HG03103 (cell line): ENCODE measurements around the gene CDH19.
"Not testable (repeated sequence)": the region's sequence is repeated elsewhere in the genome, so short reads cannot be mapped to it uniquely, and the experiment has no call there.

Experiments used
- ATAC-seq: cut with Tn5 transposase; IDR thresholded peaks from one replicate; pipeline ENCODE4 v1.9.1; 2021; ENCODE audit warnings: low read depth; ENCODE audit not compliant: unreplicated experiment

The CDH19 gene

DNA sequence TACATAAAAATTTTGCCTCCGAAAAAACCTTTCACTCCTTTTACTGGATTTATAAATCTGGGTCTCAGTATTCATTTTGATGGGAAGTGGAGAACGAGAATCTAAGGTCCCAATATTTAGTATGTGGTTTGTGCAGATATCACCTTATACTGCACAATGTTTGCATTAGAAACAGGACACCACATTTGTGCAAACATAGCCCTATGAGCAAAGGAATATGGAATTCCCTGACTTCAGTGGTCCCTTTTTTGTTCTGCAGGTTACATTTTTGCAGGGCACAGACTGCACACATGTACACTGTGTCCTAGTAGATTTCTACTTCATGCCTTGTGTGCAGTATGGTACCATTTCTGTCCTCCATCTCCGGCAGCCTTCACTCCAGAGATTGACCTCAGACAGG lies 130.0 kb downstream of the CDH19 start:
- ATAC-seq, result no peak

GRCh38 chr18:66466184-66466583 lies 137.7 kb downstream of the CDH19 start:
- ATAC-seq, result not testable (repeated sequence)

- ATAC-seq, result no peak
Measured at GRCh38 chr18:66461344-66461743, 142.5 kb downstream of the CDH19 start.

- no peak for ATAC-seq
Measured at GRCh38 chr18:66457245-66457644, 146.6 kb downstream of the CDH19 start.
